HK-2 (cell line): Measurements from ENCODE around the gene TPGS2.
A peak's percentile ranks its signal among the peaks of the same experiment; 100 is the strongest.
"Not testable (repeated sequence)": the region's sequence is repeated elsewhere in the genome, so short reads cannot be mapped to it uniquely, and the experiment has no call there.

ENCODE experiments used
- DNase-seq: peaks from one replicate; pipeline ENCODE4 v3.0.0-alpha.2; 2018; ENCODE audit not compliant: unreplicated experiment

TPGS2 gene

GRCh38 chr18:36828630-36829361, at the start of gene TPGS2, which contains the start of gene KIAA1328:
TPGS2 (minus strand) TSS chr18:36829002; CDS start chr18:36828767, 235 bp downstream.
KIAA1328 (plus strand) TSS chr18:36829127; CDS start chr18:36829139, 12 bp downstream.
- peak; percentile 85 for DNase-seq

GRCh38 chr18:36873826-36874225, 45.0 kb upstream of the TPGS2 start:
- DNase-seq = not testable (repeated sequence)

- DNase-seq = no peak
Measured at GRCh38 chr18:36872329-36872728, 43.5 kb upstream of the TPGS2 start.

GRCh38 chr18:36871801-36872200, 43.0 kb upstream of the TPGS2 start:
- no peak for DNase-seq

GRCh38 chr18:36867056-36867455, 38.3 kb upstream of the TPGS2 start:
- DNase-seq = no peak

- DNase-seq = no peak
Measured at GRCh38 chr18:36862182-36862581, 33.4 kb upstream of the TPGS2 start.

GRCh38 chr18:36856815-36857214, 28.0 kb upstream of the TPGS2 start:
- DNase-seq = no peak

- no peak for DNase-seq
Measured at GRCh38 chr18:36851202-36851590, 22.4 kb upstream of the TPGS2 start.

GRCh38 chr18:36850527-36851201, 21.9 kb upstream of the TPGS2 start:
- DNase-seq = peak; percentile 10

- no peak for DNase-seq
Measured at GRCh38 chr18:36849288-36850006, 20.6 kb upstream of the TPGS2 start.

- DNase-seq = no peak
Measured at GRCh38 chr18:36848609-36849008, 19.8 kb upstream of the TPGS2 start.

- no peak for DNase-seq
Measured at GRCh38 chr18:36843784-36844183, 15.0 kb upstream of the TPGS2 start.

- DNase-seq = no peak
Measured at GRCh38 chr18:36843199-36843598, 14.4 kb upstream of the TPGS2 start.

GRCh38 chr18:36839835-36840234, 11.0 kb upstream of the TPGS2 start:
- no peak for DNase-seq

GRCh38 chr18:36835927-36836326, 7.1 kb upstream of the TPGS2 start:
- no peak for DNase-seq

GRCh38 chr18:36833120-36833519, 4.3 kb upstream of the TPGS2 start:
- DNase-seq = no peak

GRCh38 chr18:36831139-36831538, 2.3 kb upstream of the TPGS2 start:
- DNase-seq = no peak

GRCh38 chr18:36830158-36830495, 1.3 kb upstream of the TPGS2 start:
- DNase-seq = no peak

GRCh38 chr18:36829362-36830157, 758 bp upstream of the TPGS2 start:
- no peak for DNase-seq

- DNase-seq = peak; percentile 35
Measured at GRCh38 chr18:36828157-36828629, 609 bp downstream of the TPGS2 start.

GRCh38 chr18:36826556-36826955, 2.2 kb downstream of the TPGS2 start:
- no peak for DNase-seq

GRCh38 chr18:36825526-36825925, 3.3 kb downstream of the TPGS2 start:
- no peak for DNase-seq
